LoVo (cell line): Measurements from ENCODE around the gene MANSC1.
A peak's percentile ranks its signal among the peaks of the same experiment; 100 is the strongest.

Experiments
- DNase-seq: peaks from one replicate; pipeline ENCODE4 v3.0.0-alpha.2; 2016; ENCODE audit warnings: low spot score

The MANSC1 gene

DNA sequence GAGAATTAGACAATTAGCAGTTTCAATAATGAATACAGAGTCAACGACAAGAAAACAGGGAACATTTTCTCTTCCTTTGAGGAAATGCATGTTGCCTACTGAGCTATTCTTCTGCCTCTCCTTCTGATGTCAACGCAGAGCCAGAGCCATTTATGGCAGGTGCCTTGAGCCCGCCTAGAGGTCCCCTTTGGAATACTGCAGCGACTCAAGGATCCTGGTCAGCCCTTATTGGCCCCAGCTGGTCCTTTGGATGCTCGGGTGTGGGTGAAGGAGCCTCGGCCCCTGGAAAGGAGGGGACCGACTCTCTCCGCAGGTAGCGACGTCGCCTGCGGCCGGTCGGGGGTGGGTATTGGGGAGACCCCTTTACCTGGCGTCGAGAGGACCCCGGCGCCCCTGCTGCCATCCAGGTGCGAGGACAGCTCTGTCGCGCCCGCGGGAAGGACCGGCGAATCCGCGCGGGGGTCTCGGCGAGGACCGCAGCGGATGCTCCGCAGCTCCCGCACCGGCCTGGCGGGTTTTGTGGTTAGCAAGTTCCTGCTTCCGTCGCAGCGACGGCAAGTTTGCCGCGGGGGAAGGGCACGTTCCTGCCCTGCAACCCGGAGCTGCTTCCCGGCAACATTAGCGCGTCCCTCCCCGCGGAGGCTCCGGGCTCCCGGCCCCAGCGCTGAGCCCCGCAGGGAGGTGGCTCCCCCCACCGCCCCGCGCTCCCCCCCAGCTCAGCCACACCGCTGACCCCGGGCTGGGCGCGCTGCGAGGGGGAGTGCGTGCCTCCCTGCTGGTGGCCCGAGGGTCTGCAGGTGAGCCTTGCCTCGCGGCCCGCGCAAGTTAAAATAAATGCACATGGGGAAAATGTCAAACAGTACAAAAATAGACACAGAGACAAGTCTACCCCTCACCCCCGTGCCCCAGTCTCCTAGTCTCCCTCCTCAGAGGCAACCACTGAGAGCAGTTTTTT lies at the start of gene MANSC1:
Gene MANSC1 (minus strand): TSS at position 532 of the 955 bp plus-strand sequence. CDS start 6,928 bp downstream, outside the sequence.
- DNase-seq, result peak; percentile 80

DNA sequence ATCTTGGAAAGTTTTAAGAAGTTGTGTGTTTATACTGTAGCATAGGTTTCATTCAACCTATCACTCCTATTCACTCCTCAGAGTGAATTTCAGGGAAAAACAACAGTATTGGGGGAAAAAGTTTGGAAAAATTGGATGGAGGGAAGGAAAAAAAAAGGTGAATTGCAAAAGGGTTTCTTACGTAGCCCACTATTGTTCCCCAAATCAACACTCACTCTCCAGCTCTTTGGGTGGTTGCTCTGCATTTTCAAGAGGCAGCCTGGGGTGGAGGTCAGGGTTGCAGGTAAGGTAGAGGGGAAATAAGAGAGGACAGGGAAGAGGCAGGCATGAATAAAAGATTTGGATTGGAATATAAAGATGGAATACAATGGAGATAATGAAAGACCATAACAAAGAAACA lies 49.1 kb upstream of the MANSC1 start:
- no peak for DNase-seq

DNA sequence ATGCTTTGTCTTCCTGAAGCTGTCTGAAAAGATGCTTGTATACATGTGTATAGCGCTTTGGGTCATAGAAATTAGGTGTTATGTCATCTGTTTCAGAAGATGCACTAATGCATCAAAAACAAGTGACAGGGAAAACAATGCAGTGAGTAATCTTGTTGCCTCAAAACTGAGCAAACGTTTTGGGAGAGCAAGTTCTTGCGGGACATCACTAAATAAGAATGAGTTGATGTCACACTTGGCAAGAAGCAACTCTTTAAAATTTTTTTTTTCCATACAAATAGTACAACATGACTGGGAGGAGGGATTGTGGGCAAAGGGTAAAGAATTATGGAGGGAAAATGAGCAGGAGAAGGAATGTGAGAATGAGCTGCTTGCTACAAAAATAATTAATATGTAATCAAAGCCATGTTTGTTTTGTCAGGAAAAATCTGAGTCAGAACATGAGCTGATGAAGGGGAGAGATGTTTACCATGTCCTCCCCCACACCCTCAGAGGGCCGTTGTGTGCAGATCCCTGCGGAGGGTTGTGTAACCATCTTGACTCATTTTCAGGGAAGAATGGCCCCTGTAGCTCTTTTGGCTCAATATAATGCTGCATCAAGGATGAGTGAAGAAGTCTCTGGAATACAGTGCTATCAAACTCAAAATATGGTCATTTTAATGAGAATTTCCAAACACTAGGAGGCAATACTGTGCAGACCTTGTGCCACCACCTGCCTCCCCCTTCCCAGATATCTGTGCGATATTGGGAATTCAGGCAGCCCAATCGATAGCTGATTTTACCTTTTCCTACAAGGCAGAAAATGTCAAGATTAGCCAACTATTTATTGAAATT lies 48.2 kb upstream of the MANSC1 start:
- DNase-seq, result peak; percentile 63

DNA sequence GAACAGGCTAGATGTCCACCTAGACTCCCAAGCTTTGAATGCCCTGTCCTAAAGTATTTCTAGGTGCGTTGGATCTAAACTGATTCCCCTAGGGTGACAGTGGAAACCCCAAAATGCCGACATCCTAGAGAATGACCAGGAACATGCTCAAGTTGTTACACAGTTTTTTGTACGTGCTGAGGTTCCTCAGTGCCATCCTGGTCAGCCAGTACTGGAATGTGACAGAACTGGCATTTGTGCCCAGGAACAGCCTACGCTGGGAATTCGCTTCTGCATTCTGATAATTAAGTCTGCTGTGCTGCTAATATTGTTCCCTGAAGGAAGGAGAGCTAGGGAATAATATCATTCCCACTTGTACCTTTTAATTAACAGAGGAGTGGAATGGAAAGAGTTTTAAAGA lies 47.1 kb upstream of the MANSC1 start:
- DNase-seq, result no peak

DNA sequence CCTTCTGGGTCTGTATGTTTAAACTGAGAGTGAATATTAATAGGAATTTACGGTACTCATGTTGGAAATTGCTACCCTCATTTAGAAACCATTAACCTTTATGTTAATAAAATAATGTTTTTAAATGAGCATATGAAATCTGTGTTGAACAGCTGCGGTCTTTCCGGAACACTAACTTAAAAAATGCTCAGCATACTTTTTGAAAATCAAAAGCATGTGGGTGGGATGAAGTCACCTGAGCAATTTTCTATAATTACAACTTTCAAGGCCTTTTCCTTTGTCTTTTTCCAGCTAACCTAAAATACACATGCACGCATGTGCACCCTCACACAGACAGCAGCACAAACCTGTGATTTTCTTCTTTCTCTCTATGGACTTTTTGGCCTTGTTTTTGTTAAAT lies 46.7 kb upstream of the MANSC1 start:
- no peak for DNase-seq

DNA sequence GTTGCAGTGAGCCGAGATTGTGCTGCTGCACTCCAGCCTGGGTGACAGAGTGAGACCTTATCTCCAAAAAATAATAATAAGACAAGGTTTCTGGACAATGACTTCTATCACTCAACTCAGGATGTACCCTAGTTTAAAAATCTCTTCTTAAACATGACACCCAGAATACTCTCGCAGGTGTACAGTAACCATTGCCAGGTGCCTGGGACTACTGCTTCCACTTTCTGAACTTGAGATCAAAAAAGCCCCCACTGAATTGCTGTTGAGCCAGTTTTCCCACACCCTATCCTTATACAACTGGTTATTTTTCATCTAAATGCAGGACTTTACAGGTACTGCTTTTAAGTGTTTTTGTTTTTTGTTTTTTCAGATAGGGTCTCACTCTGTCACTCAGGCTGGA lies 43.1 kb upstream of the MANSC1 start:
- DNase-seq, result no peak

DNA sequence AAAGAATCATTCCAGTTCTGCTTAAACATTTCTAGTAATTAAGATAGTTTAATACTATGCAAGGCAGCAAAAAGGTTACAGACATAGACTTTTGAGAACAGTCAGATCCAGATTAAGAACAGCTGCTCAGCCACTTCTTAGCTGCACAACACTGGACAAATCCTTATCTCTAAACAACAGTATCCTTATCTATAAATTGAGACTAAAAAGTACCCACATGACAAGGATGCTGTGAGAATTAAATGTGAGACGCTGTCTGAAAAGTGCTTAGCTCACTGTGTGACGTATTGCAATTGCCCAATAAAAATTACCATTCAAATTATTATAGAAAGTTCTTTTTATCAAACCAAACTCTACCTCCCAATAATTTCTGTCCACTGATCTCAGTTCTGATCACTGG lies 42.4 kb upstream of the MANSC1 start:
- DNase-seq, result no peak

DNA sequence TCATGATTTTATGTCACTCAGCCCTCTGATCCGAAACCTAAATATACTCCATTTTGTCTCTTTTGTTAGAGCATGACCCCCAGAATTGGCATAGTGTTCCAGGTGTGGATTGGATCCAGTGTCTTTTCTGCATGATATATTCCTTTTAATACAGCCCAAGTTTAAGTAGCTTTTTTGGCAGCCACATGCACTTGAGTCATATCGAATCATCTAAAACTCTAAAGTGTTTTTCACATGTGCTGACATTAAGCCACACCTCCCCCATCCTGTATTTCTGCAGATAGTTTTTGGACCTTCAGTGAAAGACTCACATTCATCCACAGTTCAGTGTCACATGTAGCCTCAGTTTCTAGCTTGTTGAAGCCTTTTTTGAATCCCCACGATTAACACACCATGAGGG lies 37.5 kb upstream of the MANSC1 start:
- no peak for DNase-seq

DNA sequence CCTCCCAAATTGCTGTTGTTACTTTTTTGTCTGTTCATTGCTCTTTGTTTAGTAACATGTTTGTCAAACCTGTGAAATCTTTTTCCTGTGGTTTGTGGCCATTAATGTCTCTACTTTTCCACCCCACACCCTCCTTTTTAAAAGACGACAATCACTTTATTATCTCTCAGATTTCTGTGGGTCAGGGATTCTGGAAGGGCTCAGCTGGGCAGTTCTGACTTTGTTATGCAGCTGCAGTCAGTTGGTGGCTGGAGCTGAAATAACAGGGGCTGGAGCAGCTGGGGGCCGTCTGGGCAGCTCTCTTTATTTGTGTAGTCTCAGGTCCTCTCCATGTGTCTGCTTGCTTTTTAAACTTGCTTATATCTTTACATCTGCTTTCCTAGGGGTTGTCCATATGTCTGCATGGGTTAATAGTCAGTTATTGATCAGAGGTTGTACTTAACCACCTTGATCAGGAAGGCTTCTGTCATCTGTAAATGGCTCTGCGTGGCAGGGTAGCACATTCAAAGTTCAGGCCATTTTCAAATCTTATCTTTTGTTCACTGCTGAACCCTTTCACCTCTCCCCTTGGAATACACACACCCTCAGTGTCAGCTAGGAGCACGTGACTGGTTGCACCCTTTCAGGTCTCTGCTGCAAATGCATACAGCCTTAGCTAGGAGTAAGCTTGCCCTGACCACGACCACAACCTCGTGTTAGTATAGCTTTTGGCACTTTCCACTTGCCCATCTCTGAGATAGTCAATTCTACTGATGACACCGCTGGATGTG lies 34.7 kb upstream of the MANSC1 start:
- DNase-seq, result no peak

DNA sequence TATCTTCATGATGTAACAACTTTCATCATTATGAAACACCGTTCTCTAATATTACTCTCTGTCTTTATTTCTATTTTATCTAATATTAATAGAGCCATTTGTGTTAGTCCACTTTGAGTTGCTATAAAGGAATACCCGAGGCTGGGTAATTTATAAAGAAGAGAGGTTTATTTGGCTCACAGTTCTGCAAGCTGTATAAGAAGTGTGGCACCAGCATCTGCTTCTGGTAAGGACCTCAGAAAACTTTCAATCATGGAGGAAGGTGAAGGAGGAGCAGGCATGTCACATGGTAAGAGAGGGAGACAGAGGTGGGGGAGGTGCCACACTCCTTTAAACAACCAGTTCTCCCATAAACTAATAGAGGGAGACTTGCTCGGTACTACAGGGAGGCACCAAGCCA lies 31.9 kb upstream of the MANSC1 start:
- no peak for DNase-seq

DNA sequence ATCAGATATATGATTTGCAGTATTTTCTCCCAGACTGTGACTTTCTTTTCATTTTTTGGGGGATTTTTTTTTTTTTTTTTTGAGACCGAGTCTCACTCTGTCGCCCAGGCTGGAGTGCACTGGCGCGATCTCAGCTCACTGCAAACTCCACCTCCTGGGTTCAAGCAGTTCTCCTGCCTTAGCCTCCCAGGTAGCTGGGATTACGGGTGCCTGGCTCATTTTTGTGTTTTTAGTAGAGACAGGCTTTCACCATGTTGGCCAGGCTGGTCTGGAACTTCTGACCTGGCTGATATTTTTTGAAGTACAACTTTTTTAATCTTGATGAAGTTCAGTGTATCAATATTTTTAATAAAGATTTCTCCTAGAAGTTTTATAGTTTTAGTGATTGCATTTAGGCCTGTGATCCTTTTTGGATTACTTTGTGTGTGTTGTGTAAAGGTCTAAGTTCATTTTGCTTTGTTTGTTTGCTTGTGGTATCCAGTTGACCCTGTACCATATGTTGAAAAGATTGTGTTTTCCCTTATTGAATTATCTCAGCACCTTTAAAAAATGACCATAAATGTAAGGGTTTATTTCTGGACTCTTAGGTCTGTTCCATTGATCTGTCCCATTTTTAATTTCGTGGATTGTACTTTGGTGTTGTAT lies 31.0 kb upstream of the MANSC1 start:
- DNase-seq, result no peak

DNA sequence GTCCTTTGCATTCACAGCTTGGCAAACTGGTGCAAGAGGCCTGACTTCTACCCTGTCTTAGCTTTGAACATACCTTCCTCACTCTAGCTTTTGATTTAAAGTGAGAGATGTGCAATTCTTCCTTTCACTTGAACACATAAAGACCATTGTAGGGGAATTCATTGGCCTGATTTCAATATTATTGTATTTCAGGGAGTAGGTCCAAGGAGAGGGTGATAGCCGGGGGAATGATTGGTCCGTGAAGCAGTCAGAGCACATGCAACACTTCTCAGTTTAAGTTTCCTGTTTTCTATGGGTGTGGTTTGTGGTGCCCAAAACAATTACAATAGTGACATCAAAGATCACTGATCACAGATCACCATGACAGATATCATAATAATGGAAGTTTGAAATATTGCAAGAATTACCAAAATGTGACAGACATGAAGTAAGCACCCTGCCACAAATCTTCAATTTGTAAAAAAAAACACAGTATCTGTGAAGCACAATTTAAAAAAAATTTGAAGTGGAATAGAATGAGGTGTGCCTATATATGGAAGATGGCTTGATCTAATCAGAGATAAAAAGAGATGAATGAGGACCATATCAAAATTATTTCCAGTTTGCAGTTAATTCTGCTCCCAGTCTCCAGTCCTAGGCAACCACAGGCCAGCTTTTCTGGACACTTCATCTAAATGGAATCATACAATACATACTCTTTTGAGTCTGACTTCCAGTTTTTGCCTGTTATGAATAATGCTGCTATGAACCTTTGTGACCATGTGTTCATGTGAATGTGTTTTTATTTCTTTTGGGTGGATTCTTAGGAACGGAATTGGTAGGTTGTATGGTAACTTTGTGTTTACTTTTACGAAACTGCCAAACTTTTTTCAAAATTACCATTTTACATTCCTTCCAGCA lies 30.0 kb upstream of the MANSC1 start:
- DNase-seq, result no peak

DNA sequence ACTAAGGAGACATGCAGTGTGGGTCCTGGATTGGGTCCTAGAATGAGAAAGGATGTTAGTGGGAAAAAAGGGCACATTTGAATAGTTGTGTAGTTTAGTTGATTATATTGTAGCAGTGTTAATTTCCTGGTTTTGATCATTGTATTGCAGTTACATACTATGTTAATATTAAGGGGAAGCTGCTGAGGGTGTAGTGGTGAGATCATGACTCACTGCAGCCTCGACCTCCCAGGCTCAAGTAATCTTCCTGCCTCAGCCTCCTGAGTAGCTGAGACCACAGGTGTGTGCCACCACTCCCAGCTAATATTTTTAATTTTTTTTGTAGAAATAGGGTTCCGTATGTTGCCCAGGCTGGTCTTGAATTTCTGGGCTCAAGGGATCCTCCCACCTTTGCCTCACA lies 28.6 kb upstream of the MANSC1 start:
- no peak for DNase-seq

DNA sequence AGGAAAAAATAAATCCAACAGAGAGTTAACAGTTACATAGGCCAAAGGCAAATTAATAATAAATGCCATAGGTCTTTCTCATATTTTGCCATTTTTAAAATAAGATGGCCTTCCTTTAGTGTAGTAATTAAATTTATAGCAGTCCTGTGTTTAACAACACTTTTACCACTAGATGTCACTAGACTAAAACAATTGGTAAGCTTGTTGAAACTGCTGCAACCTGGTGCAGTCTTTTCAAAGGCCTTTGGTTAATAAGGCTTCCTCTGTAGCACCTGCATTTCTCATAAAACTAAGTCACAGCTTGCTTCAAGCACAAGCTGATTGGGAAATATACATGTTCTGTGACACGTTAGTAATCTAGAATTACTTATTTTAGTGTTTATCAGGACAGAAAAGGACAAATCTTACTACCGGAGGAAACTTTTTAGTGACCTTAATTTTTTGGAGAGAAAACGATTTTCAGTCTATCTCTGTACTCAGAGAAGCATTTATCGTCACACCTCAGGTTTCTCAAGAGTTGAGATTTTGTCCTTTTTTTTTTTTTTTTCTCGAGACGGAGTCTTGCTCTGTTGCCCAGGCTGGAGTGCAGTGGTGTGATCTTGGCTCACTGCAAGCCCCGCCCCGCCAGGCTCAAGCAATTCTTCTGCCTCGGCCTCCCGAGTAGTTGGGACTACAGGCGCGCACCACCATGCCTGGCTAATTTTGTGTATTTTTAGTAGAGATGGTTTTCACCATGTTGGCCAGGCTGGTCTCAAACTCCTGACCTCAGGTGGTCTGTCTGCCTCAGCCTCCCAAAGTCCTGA lies 26.8 kb upstream of the MANSC1 start:
- peak; percentile 93 for DNase-seq

DNA sequence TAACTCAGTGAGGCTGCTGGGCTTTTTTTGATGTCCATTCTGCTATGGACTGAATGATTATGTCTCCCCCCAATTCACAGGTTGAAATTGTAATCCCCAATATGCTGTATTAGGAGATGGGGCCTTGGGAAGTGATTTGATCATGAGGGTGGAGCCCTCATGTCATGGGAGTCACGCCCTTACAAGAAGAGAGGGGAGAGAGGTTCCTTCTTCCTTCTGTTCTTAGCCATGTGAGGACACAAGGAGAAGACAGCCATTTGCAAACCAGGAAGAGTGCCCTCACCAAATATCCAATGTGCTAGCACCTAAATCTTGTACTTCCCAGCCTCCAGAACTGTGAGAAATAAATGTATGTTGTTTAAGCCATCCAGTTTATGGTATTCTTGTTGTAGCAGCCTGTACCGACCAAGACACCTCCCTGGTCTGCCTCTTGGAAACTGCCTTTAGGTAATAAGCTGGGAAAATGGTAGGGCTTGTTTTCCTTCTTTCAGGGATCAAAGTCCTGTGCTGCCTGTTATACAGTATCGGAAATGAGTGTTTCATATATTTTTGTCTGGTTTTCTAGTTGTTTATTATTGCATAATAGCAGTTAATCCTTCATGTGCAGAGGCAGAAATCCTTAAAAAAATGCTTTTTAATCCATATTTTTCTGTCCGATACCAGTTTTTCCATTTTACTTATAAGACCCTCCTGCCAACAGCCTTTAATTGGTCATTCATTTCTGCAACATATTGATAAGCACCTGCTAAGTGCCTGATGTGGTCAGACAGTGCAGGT lies 23.1 kb upstream of the MANSC1 start:
- DNase-seq, result no peak

DNA sequence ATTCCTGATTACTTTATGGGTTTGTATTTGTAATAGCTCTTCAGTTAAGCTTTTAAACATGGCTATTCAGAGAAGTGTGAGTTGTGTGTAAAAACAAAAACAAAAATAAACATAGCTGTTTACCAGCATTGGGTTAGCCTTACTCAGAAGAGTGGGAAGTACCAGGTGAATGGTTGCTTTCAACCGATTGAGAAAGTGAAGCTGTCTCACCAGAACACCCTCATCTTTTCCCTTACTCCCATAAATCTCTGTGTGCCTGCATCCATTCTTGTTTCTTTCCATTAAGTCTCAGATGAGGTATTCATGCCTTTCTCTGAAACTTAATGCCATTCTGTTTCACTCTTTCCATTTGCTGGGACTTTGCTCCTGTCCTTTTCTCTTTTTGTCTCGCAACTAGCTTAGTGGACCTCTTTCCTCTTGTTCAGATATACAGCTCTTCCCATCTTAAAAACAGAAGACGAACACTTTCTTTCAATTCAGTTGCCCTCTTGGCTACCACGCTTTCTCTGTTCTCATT lies 17.5 kb upstream of the MANSC1 start:
- no peak for DNase-seq

DNA sequence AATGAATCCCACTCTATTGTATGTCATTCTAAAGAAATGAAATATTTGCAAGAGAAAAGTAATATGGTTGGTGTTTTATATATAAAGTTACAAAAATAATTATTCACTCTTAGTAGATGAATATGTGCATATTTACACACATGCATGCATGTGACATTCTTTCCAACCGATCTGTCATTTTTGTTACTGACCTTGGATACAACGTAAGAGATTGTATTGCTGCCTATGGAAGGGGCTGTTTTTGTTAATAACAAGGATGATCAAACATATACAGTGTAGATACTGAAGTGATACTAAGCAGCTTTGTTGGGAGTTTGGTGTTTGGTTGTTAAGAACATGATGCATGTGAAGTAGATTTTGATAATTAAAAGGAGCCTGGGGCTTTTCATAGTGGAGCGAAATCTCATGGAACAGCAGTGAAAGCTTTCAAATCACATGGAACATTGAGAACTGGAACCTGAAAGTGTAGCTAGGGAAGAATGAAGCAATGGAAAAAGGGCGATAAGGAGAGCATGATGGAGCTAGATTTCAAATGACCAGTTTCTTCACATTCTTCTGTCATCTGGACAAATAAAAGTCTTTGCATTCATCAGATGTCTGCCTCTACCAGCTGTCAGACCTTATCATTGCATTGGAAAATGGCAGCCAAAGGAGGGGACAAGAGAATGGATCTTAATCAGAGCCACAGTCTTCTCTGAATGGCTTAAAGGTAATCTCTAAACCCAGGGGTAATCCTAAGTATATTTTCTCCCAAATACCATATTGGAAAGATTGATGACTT lies 16.8 kb upstream of the MANSC1 start:
- no peak for DNase-seq

DNA sequence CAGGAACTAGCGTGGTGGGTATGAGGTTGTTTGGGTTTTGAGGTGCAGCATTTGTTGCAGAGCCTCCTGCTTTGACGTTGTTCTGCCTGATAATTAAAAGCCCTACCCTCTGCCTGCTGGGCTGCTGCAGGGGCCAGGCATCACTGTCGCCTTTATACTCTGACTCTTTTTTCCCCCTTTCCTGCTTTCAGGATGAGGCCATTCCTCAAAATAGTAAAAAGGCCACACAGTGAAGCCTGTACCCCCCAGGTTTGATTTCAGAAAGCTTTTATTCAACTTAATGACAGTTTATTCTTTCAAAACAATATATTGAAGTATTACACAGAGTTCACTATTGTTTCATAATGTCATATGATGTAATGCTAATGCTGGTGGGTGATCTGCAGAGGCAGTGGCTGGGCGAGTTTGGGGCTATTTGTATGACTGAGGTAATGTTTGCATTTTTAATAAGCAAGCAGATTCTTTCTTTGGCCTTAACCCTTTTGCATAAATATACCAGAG lies 15.9 kb upstream of the MANSC1 start:
- no peak for DNase-seq
